ENCODE results near the gene CAPS.

Gene CAPS

DNA sequence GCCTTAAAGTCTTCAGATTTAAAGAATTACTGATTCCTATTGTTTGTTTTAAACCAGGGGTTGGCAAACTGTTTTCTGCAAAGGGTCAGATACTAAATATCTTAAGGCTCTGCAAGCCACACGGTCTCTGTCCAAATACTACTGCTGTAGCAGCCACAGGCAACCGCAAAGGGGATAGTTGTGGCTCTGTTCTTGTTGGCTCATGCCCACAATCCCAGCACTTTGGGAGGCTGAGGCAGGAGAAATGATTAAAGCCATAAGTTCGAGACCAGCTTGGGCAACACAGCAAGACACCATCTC lies 41.5 kb downstream of the CAPS start:
- TF ChIP-seq, protein P1, sequence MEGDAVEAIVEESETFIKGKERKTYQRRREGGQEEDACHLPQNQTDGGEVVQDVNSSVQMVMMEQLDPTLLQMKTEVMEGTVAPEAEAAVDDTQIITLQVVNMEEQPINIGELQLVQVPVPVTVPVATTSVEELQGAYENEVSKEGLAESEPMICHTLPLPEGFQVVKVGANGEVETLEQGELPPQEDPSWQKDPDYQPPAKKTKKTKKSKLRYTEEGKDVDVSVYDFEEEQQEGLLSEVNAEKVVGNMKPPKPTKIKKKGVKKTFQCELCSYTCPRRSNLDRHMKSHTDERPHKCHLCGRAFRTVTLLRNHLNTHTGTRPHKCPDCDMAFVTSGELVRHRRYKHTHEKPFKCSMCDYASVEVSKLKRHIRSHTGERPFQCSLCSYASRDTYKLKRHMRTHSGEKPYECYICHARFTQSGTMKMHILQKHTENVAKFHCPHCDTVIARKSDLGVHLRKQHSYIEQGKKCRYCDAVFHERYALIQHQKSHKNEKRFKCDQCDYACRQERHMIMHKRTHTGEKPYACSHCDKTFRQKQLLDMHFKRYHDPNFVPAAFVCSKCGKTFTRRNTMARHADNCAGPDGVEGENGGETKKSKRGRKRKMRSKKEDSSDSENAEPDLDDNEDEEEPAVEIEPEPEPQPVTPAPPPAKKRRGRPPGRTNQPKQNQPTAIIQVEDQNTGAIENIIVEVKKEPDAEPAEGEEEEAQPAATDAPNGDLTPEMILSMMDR (IDR thresholded peaks at IDR 0.05; ENCODE audit: control extremely low read depth, extremely low read depth, low read depth, missing control alignments) = no peak
- DNase-seq (ENCODE audit: extremely low spot score) = no peak
- POLR2A ChIA-PET = no interaction called here
- CTCF ChIA-PET = interaction anchor here (1.0 to 12.0 kb wide), 4 partner anchors 9 to 67 kb away, joined by 3 to 88 read pairs (median 12); no protein-coding TSS in a partner anchor

DNA sequence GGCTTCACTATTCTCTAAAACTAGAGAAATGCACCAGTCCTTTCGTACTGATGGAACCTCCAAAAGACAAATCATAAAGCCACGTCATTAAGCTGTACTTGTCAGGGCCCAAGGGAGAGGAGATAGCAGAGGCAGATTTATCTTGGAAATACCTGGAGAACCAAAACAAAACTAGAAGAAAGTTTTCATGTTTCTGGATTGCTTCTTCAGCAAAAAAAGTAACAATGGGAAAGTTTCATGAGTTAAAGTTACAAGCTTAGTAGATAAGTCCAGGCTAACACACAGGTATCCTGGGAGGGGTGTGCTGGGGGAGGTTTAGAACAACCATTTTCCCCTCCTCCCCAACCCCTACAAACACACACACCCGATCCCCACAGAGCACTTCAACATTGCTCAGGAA lies 42.3 kb downstream of the CAPS start:
- POLR2A ChIA-PET = no interaction called here
- CTCF ChIA-PET = interaction anchor here (1.2 to 12.0 kb wide), 3 partner anchors 11 to 67 kb away, joined by 3 to 88 read pairs (median 20); no protein-coding TSS in a partner anchor
- TF ChIP-seq, protein P1 (IDR thresholded peaks at IDR 0.05; ENCODE audit: control extremely low read depth, extremely low read depth, low read depth, missing control alignments) = no peak
- no peak for DNase-seq (ENCODE audit: extremely low spot score)

DNA sequence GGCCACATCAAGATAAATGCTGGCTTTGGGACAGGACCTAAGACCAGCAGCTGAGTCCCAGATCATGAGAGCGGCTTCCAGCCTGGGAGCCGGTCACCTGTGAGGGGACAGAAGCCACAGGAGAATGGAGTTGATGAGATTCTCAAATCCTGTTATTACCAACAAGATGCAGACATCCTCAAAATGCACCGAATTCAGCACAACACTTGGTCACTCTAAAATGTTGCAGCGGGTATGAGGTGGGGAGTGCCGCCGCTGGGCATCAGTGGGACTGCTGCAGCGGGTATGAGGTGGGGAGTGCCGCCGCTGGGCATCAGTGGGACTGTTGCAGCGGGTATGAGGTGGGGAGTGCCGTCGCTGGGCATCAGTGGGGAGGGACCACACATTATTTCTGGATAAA lies 42.7 kb downstream of the CAPS start:
- TF ChIP-seq, protein P1 (IDR thresholded peaks at IDR 0.05; ENCODE audit: control extremely low read depth, extremely low read depth, low read depth, missing control alignments) = no peak
- no peak for DNase-seq (ENCODE audit: extremely low spot score)
- CTCF ChIA-PET = interaction anchor here (1.1 to 12.0 kb wide), 3 partner anchors 11 to 66 kb away, joined by 3 to 88 read pairs (median 20); no protein-coding TSS in a partner anchor
- POLR2A ChIA-PET = no interaction called here

DNA sequence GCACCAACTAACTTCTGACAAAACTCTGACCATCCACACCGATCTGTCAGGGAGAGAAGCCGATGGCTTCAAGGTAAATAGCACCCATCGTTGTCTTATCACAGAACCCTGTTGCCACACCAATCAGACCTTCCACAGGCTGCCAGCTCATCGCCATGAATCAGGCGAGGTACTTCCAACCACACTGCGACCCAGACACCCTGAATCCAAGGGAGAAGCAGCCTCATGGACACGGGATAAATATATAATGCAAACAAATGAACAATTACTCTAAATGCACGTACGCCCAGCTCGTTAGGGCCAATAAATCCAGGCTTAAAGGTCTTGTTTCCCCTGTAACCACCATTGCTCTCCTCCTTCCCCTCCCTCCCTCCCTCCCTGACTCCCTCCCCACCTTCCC lies 43.1 kb downstream of the CAPS start:
- TF ChIP-seq, protein P1 (IDR thresholded peaks at IDR 0.05; ENCODE audit: control extremely low read depth, extremely low read depth, low read depth, missing control alignments) = no peak
- ChIA-PET POLR2A (interaction anchor here (0.5 kb wide), 1 partner anchor 439 kb away, joined by 8 read pairs; no protein-coding TSS in a partner anchor), CTCF (interaction anchor here (1.0 to 12.0 kb wide), 4 partner anchors 10 to 66 kb away, joined by 3 to 88 read pairs (median 12); no protein-coding TSS in a partner anchor)
- DNase-seq (ENCODE audit: extremely low spot score) = no peak

DNA sequence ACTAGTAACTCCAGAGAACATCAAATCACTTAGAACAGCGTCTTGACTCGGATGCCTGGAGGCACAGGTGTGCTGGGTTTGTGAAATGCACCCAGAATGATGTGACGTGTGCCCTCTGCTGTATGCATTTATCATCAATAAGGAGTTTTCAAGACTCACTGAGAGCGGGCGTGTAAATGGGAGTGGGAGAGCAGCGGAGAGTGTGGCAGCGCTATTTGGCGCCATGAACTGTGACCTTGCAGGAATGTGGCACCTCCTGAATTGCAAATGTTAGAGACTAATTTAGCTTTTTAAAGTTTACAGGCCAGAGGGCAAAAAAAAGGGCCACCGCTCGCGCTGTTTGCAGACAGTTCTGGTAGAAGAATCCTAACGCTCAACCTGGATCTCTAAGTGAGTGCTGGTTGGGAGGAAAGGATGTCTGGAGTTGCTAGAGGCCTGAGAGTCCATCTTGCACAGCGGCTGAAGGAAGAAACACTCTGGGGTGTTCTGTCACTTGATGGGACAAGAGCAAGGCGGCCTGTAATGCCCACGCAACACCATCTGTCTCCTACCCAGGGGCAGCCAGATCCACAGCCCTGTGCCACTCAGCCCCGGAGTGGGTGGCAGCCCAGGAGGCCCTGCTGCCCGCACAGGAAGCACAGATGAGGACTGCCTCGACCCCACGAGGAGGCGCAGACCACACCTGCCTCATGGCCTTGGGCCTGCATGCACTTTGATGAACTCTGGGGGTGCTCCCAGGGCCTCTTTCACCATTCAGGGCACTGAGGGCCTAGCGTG lies 44.2 kb downstream of the CAPS start:
- POLR2A ChIA-PET = no interaction called here
- DNase-seq (ENCODE audit: extremely low spot score) = no peak

DNA sequence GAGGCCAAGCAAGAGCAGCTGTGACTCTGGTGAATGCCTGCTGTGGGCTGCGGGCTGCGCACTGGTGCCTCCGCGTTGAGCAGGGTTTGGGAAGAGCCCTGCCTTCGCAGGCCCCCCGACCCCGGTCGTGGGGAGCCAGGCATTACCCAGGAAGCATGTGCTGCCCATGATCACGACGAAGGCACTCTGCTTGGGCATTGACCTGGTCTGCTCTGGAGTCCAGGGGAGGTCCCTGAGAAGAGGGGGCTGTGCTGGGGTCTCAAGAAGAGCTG lies 44.7 kb downstream of the CAPS start:
- ChIA-PET POLR2A (no interaction called here), CTCF (interaction anchor here (5.4 to 12.0 kb wide), 2 partner anchors 9 to 64 kb away, joined by 20 to 88 read pairs; no protein-coding TSS in a partner anchor)
- TF ChIP-seq, protein P1 (IDR thresholded peaks at IDR 0.05; ENCODE audit: control extremely low read depth, extremely low read depth, low read depth, missing control alignments) = no peak
- DNase-seq (ENCODE audit: extremely low spot score) = no peak

More for the DNA sequence above, 44.2 kb downstream of the CAPS start:
- CTCF ChIA-PET = interaction anchor here (1.0 to 12.0 kb wide), 3 partner anchors 9 to 65 kb away, joined by 4 to 88 read pairs (median 20); no protein-coding TSS in a partner anchor
- TF ChIP-seq, protein P1 (IDR thresholded peaks at IDR 0.05; ENCODE audit: control extremely low read depth, extremely low read depth, low read depth, missing control alignments) = no peak
